GM12878 (cell line): ENCODE data around the gene FMNL2. TPM values are rescaled to one million over a fixed set of nuclear protein-coding genes. Genes with fewer than 3 reads are reported as not detected.

Experiments
- ATAC-seq: fragments of 200-7000 bp; cut with Tn5 transposase; 3 replicates; pipeline ENCODE4 v1.9.1; 2020; ENCODE audit warnings: mild to moderate bottlenecking, moderate library complexity
- BruUV-seq: library from RNA; stranded (reverse); fragments of 400-500 nt; replicated peaks from 2 replicates; lab custom pipeline; 2021; lab: Mats Ljungman, UMichigan
- CTCF ChIA-PET: fragments of 300-600 bp; sonication (Branson Sonifier 250); formaldehyde crosslinking; extraction: SDS; loops from one replicate; lab custom pipeline; 2021; ENCODE audit warnings: inconsistent platforms; lab: Yijun Ruan, JAX
- POLR2A ChIA-PET: fragments of 350-600 bp; formaldehyde crosslinking; extraction: SDS; loops from one replicate; lab custom pipeline; 2021; ENCODE audit warnings: inconsistent platforms; lab: Charles Lee
- RAD21 ChIA-PET: fragments of 300-600 bp; sonication (Branson Sonifier 250); formaldehyde crosslinking; loops from one replicate; lab custom pipeline; 2023; ENCODE audit warnings: antibody characterized with exemption; ENCODE audit not compliant: unreplicated experiment; lab: Charles Lee
- SMC1A ChIA-PET: fragments of 300-600 bp; sonication (Branson Sonifier 250); formaldehyde crosslinking; loops from one replicate; lab custom pipeline; 2023; ENCODE audit not compliant: unreplicated experiment, uncharacterized antibody; lab: Charles Lee
- DNase-seq: peaks from one replicate; pipeline ENCODE4 v3.0.0-alpha.2; 2011; ENCODE audit warnings: low read depth, low spot score
- FAIRE-seq: peaks from 3 replicates; lab custom pipeline; 2011; peaks lifted over from hg19 to GRCh38; lab: Jason Lieb, UNC
- H2AFZ ChIP-seq: 2 replicates; pipeline ENCODE4 v1.6.0; 2011; ENCODE audit warnings: low read depth, low read length, control low read depth; ENCODE audit not compliant: control insufficient read depth
- H3K27ac ChIP-seq: 2 replicates; pipeline ENCODE4 v1.5.1; 2011; ENCODE audit warnings: control low read depth; ENCODE audit not compliant: control insufficient read depth, insufficient read depth
- H3K27me3 ChIP-seq, 2 experiments: replicated peaks in 1 of 2; 2 replicates each; pipeline versions ENCODE4 v1.6.0 to v1.6.1; 2011; ENCODE audit warnings: low read length in 1 of 2; ENCODE audit not compliant: control insufficient read depth in 2 of 2, insufficient read depth in 2 of 2
- H3K36me3 ChIP-seq, 2 experiments: 2 replicates each; pipeline ENCODE4 v1.5.1; 2011; ENCODE audit warnings: low read length in 1 of 2; ENCODE audit not compliant: control insufficient read depth in 2 of 2, insufficient read depth in 2 of 2
- H3K4me1 ChIP-seq: 2 replicates; pipeline ENCODE4 v1.6.1; 2011; ENCODE audit warnings: mild to moderate bottlenecking, low read length, moderate library complexity, mixed read lengths; ENCODE audit not compliant: control insufficient read depth, insufficient read depth
- H3K4me2 ChIP-seq: 2 replicates; pipeline ENCODE4 v1.6.0; 2011; ENCODE audit warnings: control low read depth; ENCODE audit not compliant: control insufficient read depth, insufficient read depth
- H3K4me3 ChIP-seq: fragments of 200-600 bp; sonication (generic); 2 replicates; pipeline ENCODE4 v1.5.1; 2016
- H3K79me2 ChIP-seq: 2 replicates; pipeline ENCODE4 v1.6.0; 2011; ENCODE audit warnings: low read length; ENCODE audit not compliant: control insufficient read depth, insufficient read depth
- H3K9ac ChIP-seq: 2 replicates; pipeline ENCODE4 v1.8.0; 2011; ENCODE audit warnings: low read length, control low read depth, mixed read lengths; ENCODE audit not compliant: control insufficient read depth, insufficient read depth
- H3K9me3 ChIP-seq: replicated peaks from 3 replicates; pipeline ENCODE4 v1.5.1; 2011; ENCODE audit warnings: mild to moderate bottlenecking, low read length; ENCODE audit not compliant: control insufficient read depth, insufficient read depth
- H4K20me1 ChIP-seq: 2 replicates; pipeline ENCODE4 v1.6.0; 2011; ENCODE audit not compliant: control insufficient read depth, insufficient read depth
- CEBPB ChIP-seq, 2 experiments: fragments of 150-350 bp in 1 of 2; IDR thresholded peaks; 2 replicates each; pipeline ENCODE4 v1.6.1; 2012 to 2014; ENCODE audit warnings: low read depth in 2 of 2, low read length in 2 of 2, borderline replicate concordance in 1 of 2, inconsistent platforms in 1 of 2
- CREM ChIP-seq: IDR thresholded peaks from 2 replicates; pipeline ENCODE4 v1.6.1; 2014; ENCODE audit warnings: antibody characterized with exemption, low read depth
- HDAC2 ChIP-seq: fragments of 200-600 bp; sonication (generic); IDR thresholded peaks from 2 replicates; pipeline ENCODE4 v1.6.1; 2017
- HDGF ChIP-seq: fragments of 450-650 bp; IDR thresholded peaks from 2 replicates; pipeline ENCODE4 v1.6.1; 2016; ENCODE audit warnings: antibody characterized with exemption
- MEF2A ChIP-seq: IDR thresholded peaks from 2 replicates; pipeline ENCODE4 v1.6.1; 2011; ENCODE audit warnings: low read depth, mild to moderate bottlenecking, low read length, moderate library complexity; ENCODE audit not compliant: insufficient read depth
- MTA2 ChIP-seq: fragments of 450-650 bp; IDR thresholded peaks from 2 replicates; pipeline ENCODE4 v1.6.1; 2016; ENCODE audit warnings: low read depth, mild to moderate bottlenecking, moderate library complexity
- NFIC ChIP-seq: IDR thresholded peaks from 2 replicates; pipeline ENCODE4 v1.6.1; 2012; ENCODE audit warnings: low read depth, mild to moderate bottlenecking, inconsistent platforms, low read length, moderate library complexity
- POLR2AphosphoS5 ChIP-seq: IDR thresholded peaks from 2 replicates; pipeline ENCODE4 v1.6.1; 2011; ENCODE audit warnings: mild to moderate bottlenecking, low read length, inconsistent platforms
- SIX5 ChIP-seq: IDR thresholded peaks from 2 replicates; pipeline ENCODE4 v1.6.1; 2011; ENCODE audit warnings: mild to moderate bottlenecking, low read depth, low read length, moderate library complexity; ENCODE audit not compliant: severe bottlenecking
- SUPT20H ChIP-seq: IDR thresholded peaks from 2 replicates; pipeline ENCODE4 v1.6.1; 2011; ENCODE audit warnings: low read depth, mild to moderate bottlenecking, low read length, moderate library complexity, borderline replicate concordance; ENCODE audit not compliant: control insufficient read depth
- TAF1 ChIP-seq: IDR thresholded peaks from 2 replicates; pipeline ENCODE4 v1.6.1; 2011; ENCODE audit warnings: mild to moderate bottlenecking, low read depth, low read length, borderline replicate concordance
- TCF3 ChIP-seq: IDR thresholded peaks from 2 replicates; pipeline ENCODE4 v1.6.1; 2012; ENCODE audit warnings: low read depth, mild to moderate bottlenecking, low read length, borderline replicate concordance; ENCODE audit not compliant: insufficient read depth
- WGBS: methylation state at CpG from one replicate; pipeline ENCODE4 v1.1.6; 2016; ENCODE audit warnings: low lambda C conversion rate; ENCODE audit not compliant: insufficient replicate concordance, insufficient coverage; ENCODE audit errors: missing lambda C conversion rate; 5-methylcytosine and 5-hydroxymethylcytosine counted together
- in situ Hi-C: fragments of 300-500 bp; cut with MboI; formaldehyde crosslinking; loops from 9 replicates; pipeline ENCODE4 v1.14.3; 2018; ENCODE audit warnings: mixed read lengths
- intact Hi-C: fragments of 100-400 bp; cut with micrococcal nuclease; formaldehyde crosslinking; loops from one replicate; pipeline ENCODE4 v1.14.2; 2022; ENCODE audit not compliant: unreplicated experiment
- polyA plus RNA-seq, 11 experiments: library from polyadenylated mRNA; depleted of rRNA in 4 of 11; unstranded in 6 of 11; stranded (reverse) in 5 of 11; fragments of >200 nt; fragmentation: Nextera tagmentation in 4 of 11; fragmentation: Illumina TruSeq in 1 of 11; extraction: Ambion mirVana in 4 of 11; extraction: Trizol in 1 of 11; gene quantifications; 1 replicate in 1 of 11; 2 replicates in 10 of 11; pipeline versions ENCODE4 v1.2.1 to v1.2.3, GENCODE V29; 2011 to 2016; ENCODE audit warnings: inconsistent platforms in 2 of 11, missing spikeins in 2 of 11, low read depth in 1 of 11
- total RNA-seq, 4 experiments: library from RNA; depleted of rRNA in 3 of 4; stranded (reverse); fragments of >200 nt in 3 of 4; fragmentation: Illumina TruSeq in 1 of 4; extraction: Trizol in 1 of 4; gene quantifications; 2 replicates each; pipeline versions ENCODE4 v1.2.1 to v1.2.3, GENCODE V29; 2013 to 2021

The FMNL2 gene
- total and polyA plus RNA-seq, 10 of the 15 experiments (the other 5 are each of a cell fraction or from before 2014, with no cell fraction given) = 0.13 to 9.9 (median 0.35) TPM

- FAIRE-seq = no peak
- ChIA-PET POLR2A (interaction anchor here (1.1 kb wide), 1 partner anchor 13 kb away, joined by 3 read pairs; no protein-coding TSS in a partner anchor), SMC1A (interaction anchor here (1.1 to 3.2 kb wide), 6 partner anchors 14 to 193 kb away, joined by 3 to 21 read pairs (median 4); no protein-coding TSS in a partner anchor), CTCF (interaction anchor here (0.9 to 1.5 kb wide), 3 partner anchors 10 to 36 kb away, joined by 3 to 4 read pairs (median 3); no protein-coding TSS in a partner anchor), RAD21 (interaction anchor here (3.4 kb wide), 1 partner anchor 20 kb away, joined by 17 read pairs; no protein-coding TSS in a partner anchor)
- Histone ChIP-seq H3K9me3 (no peaks in the 10 kb centered on the region), H3K79me2 (no peaks in the 10 kb centered on the region; the same call in 1 of the 2 replicates), H3K27me3 (no peaks in the 10 kb centered on the region), H3K36me3 (no peaks in the 10 kb centered on the region), H3K9ac (no peak overlapping the region), H3K4me3 (no peak overlapping the region), H4K20me1 (no peaks in the 10 kb centered on the region), H3K4me2 (no peak overlapping the region), H3K27ac (no peak overlapping the region), H2AFZ (no peak overlapping the region), H3K4me1 (no peaks in the 10 kb centered on the region; the same call in 1 of the 2 replicates)
- WGBS = 92% methylated on average over 1 of the region's 1 CpG
- TF ChIP-seq CEBPB (IDR thresholded peaks at IDR 0.05; ENCODE audit: borderline replicate concordance in 1 of 2, low read depth in 2 of 2, low read length in 2 of 2) = no peak
- TF ChIP-seq SIX5 = no peak
- TF ChIP-seq CREM = no peak
- TF ChIP-seq MTA2 = no peak
- TF ChIP-seq NFIC = no peak
- TF ChIP-seq HDAC2 = no peak
- no peak for TF ChIP-seq TAF1
- no peak for TF ChIP-seq SUPT20H
- no peak for TF ChIP-seq HDGF
- TF ChIP-seq TCF3 = no peak
- TF ChIP-seq MEF2A = no peak
- TF ChIP-seq POLR2AphosphoS5 = no peak
- no peak for DNase-seq
- ATAC-seq = no peak
- intact Hi-C loops = no loop called here
- no TSS peak for BruUV-seq
- in situ Hi-C loops = no loop called here
Observed at GRCh38 chr2:152447897-152448296, 112.9 kb downstream of the FMNL2 start.
